Measurements from ENCODE around the gene SPRTN.

The SPRTN gene

GRCh38 chr1:231376101-231376500 lies 38.0 kb downstream of the SPRTN start:
- Histone ChIP-seq H3K9me3 (ENCODE audit: control insufficient read depth, insufficient read depth, low read length) (no peaks in the 10 kb centered on the region), H3K36me3 (ENCODE audit: control insufficient read depth, insufficient read depth, low read length) (no peaks in the 10 kb centered on the region), H3K27ac (ENCODE audit: low read length) (no peak overlapping the region), H3K4me1 (ENCODE audit: control insufficient read depth, insufficient read depth, low read length) (peaks cover 2% of the 10 kb centered on the region; the same call in 1 of the 2 replicates), H3K27me3 (ENCODE audit: control insufficient read depth, insufficient read depth, low read length) (no peaks in the 10 kb centered on the region), H3K4me3 (ENCODE audit: low read length) (no peak overlapping the region)
- DNase-seq (ENCODE audit: low read depth, low spot score): no peak
- WGBS (ENCODE audit: insufficient coverage, insufficient read length): no CpG with 5 or more reads among the region's 4 CpGs

GRCh38 chr1:231376875-231377549 lies 38.9 kb downstream of the SPRTN start:
- no peaks in the 10 kb centered on the region for H3K27me3 ChIP-seq (ENCODE audit: control insufficient read depth, insufficient read depth, low read length)
- no peaks in the 10 kb centered on the region for H3K9me3 ChIP-seq (ENCODE audit: control insufficient read depth, insufficient read depth, low read length)
- no peak overlapping the region for H3K27ac ChIP-seq (ENCODE audit: low read length)
- no peak overlapping the region for H3K4me3 ChIP-seq (ENCODE audit: low read length)
- peaks cover 2% of the 10 kb centered on the region; the same call in 1 of the 2 replicates for H3K4me1 ChIP-seq (ENCODE audit: control insufficient read depth, insufficient read depth, low read length)
- no peaks in the 10 kb centered on the region for H3K36me3 ChIP-seq (ENCODE audit: control insufficient read depth, insufficient read depth, low read length)
- WGBS (ENCODE audit: insufficient coverage, insufficient read length): no CpG with 5 or more reads among the region's 5 CpGs
- DNase-seq (ENCODE audit: low read depth, low spot score): no peak

GRCh38 chr1:231381729-231382128 lies 43.6 kb downstream of the SPRTN start:
- Histone ChIP-seq H3K27ac (ENCODE audit: low read length) (no peak overlapping the region), H3K4me1 (ENCODE audit: control insufficient read depth, insufficient read depth, low read length) (peaks cover 2% of the 10 kb centered on the region; the same call in 1 of the 2 replicates), H3K36me3 (ENCODE audit: control insufficient read depth, insufficient read depth, low read length) (no peaks in the 10 kb centered on the region), H3K4me3 (ENCODE audit: low read length) (no peak overlapping the region), H3K27me3 (ENCODE audit: control insufficient read depth, insufficient read depth, low read length) (no peaks in the 10 kb centered on the region), H3K9me3 (ENCODE audit: control insufficient read depth, insufficient read depth, low read length) (no peaks in the 10 kb centered on the region)
- WGBS (ENCODE audit: insufficient coverage, insufficient read length): no CpG with 5 or more reads among the region's 2 CpGs
- no peak for DNase-seq (ENCODE audit: low read depth, low spot score)

GRCh38 chr1:231382426-231382825 lies 44.3 kb downstream of the SPRTN start:
- Histone ChIP-seq H3K9me3 (ENCODE audit: control insufficient read depth, insufficient read depth, low read length) (no peaks in the 10 kb centered on the region), H3K27ac (ENCODE audit: low read length) (no peak overlapping the region), H3K27me3 (ENCODE audit: control insufficient read depth, insufficient read depth, low read length) (no peaks in the 10 kb centered on the region), H3K4me1 (ENCODE audit: control insufficient read depth, insufficient read depth, low read length) (no peaks in the 10 kb centered on the region), H3K36me3 (ENCODE audit: control insufficient read depth, insufficient read depth, low read length) (no peaks in the 10 kb centered on the region), H3K4me3 (ENCODE audit: low read length) (no peak overlapping the region)
- no peak for DNase-seq (ENCODE audit: low read depth, low spot score)
- WGBS (ENCODE audit: insufficient coverage, insufficient read length): no CpG with 5 or more reads among the region's 3 CpGs

- Histone ChIP-seq H3K27me3 (ENCODE audit: control insufficient read depth, insufficient read depth, low read length) (no peaks in the 10 kb centered on the region), H3K4me3 (ENCODE audit: low read length) (no peak overlapping the region), H3K4me1 (ENCODE audit: control insufficient read depth, insufficient read depth, low read length) (no peaks in the 10 kb centered on the region), H3K27ac (ENCODE audit: low read length) (no peak overlapping the region), H3K36me3 (ENCODE audit: control insufficient read depth, insufficient read depth, low read length) (no peaks in the 10 kb centered on the region), H3K9me3 (ENCODE audit: control insufficient read depth, insufficient read depth, low read length) (no peaks in the 10 kb centered on the region)
- no peak for DNase-seq (ENCODE audit: low read depth, low spot score)
- WGBS (ENCODE audit: insufficient coverage, insufficient read length): no CpG with 5 or more reads among the region's 5 CpGs
Observed at GRCh38 chr1:231383159-231383860, 45.2 kb downstream of the SPRTN start.

GRCh38 chr1:231384696-231385415 lies 46.8 kb downstream of the SPRTN start:
- WGBS (ENCODE audit: insufficient coverage, insufficient read length): no CpG with 5 or more reads among the region's 6 CpGs
- H3K36me3 ChIP-seq (ENCODE audit: control insufficient read depth, insufficient read depth, low read length): no peaks in the 10 kb centered on the region

GRCh38 chr1:231385416-231385748 lies 47.3 kb downstream of the SPRTN start:
- no peak overlapping the region for H3K27ac ChIP-seq (ENCODE audit: low read length)
- no peaks in the 10 kb centered on the region for H3K36me3 ChIP-seq (ENCODE audit: control insufficient read depth, insufficient read depth, low read length)
- H3K4me1 ChIP-seq (ENCODE audit: control insufficient read depth, insufficient read depth, low read length): no peaks in the 10 kb centered on the region
- no CpG with 5 or more reads among the region's 2 CpGs for WGBS (ENCODE audit: insufficient coverage, insufficient read length)
- no peak for DNase-seq (ENCODE audit: low read depth, low spot score)
- no peaks in the 10 kb centered on the region for H3K9me3 ChIP-seq (ENCODE audit: control insufficient read depth, insufficient read depth, low read length)
- H3K27me3 ChIP-seq (ENCODE audit: control insufficient read depth, insufficient read depth, low read length): no peaks in the 10 kb centered on the region
- H3K4me3 ChIP-seq (ENCODE audit: low read length): no peak overlapping the region

More at GRCh38 chr1:231384696-231385415, 46.8 kb downstream of the SPRTN start:
- H3K9me3 ChIP-seq (ENCODE audit: control insufficient read depth, insufficient read depth, low read length): no peaks in the 10 kb centered on the region
- no peaks in the 10 kb centered on the region for H3K4me1 ChIP-seq (ENCODE audit: control insufficient read depth, insufficient read depth, low read length)
- no peaks in the 10 kb centered on the region for H3K27me3 ChIP-seq (ENCODE audit: control insufficient read depth, insufficient read depth, low read length)
- no peak for DNase-seq (ENCODE audit: low read depth, low spot score)
- H3K4me3 ChIP-seq (ENCODE audit: low read length): no peak overlapping the region
- no peak overlapping the region for H3K27ac ChIP-seq (ENCODE audit: low read length)

GRCh38 chr1:231386466-231386865 lies 48.4 kb downstream of the SPRTN start:
- no peak for DNase-seq (ENCODE audit: low read depth, low spot score)
- H3K9me3 ChIP-seq (ENCODE audit: control insufficient read depth, insufficient read depth, low read length): no peaks in the 10 kb centered on the region
- H3K36me3 ChIP-seq (ENCODE audit: control insufficient read depth, insufficient read depth, low read length): no peaks in the 10 kb centered on the region
- no peak overlapping the region for H3K4me3 ChIP-seq (ENCODE audit: low read length)
- no peak overlapping the region for H3K27ac ChIP-seq (ENCODE audit: low read length)
- H3K27me3 ChIP-seq (ENCODE audit: control insufficient read depth, insufficient read depth, low read length): no peaks in the 10 kb centered on the region
- no peaks in the 10 kb centered on the region for H3K4me1 ChIP-seq (ENCODE audit: control insufficient read depth, insufficient read depth, low read length)

- Histone ChIP-seq H3K36me3 (ENCODE audit: control insufficient read depth, insufficient read depth, low read length) (no peaks in the 10 kb centered on the region), H3K9me3 (ENCODE audit: control insufficient read depth, insufficient read depth, low read length) (no peaks in the 10 kb centered on the region), H3K27me3 (ENCODE audit: control insufficient read depth, insufficient read depth, low read length) (no peaks in the 10 kb centered on the region), H3K27ac (ENCODE audit: low read length) (no peak overlapping the region), H3K4me1 (ENCODE audit: control insufficient read depth, insufficient read depth, low read length) (no peaks in the 10 kb centered on the region), H3K4me3 (ENCODE audit: low read length) (no peak overlapping the region)
- DNase-seq (ENCODE audit: low read depth, low spot score): no peak
- no CpG with 5 or more reads among the region's 5 CpGs for WGBS (ENCODE audit: insufficient coverage, insufficient read length)
Observed at GRCh38 chr1:231387770-231388669, 49.9 kb downstream of the SPRTN start.

GRCh38 chr1:231390071-231390470 lies 52.0 kb downstream of the SPRTN start:
- Histone ChIP-seq H3K4me1 (ENCODE audit: control insufficient read depth, insufficient read depth, low read length) (no peaks in the 10 kb centered on the region), H3K36me3 (ENCODE audit: control insufficient read depth, insufficient read depth, low read length) (no peaks in the 10 kb centered on the region), H3K4me3 (ENCODE audit: low read length) (no peak overlapping the region), H3K27me3 (ENCODE audit: control insufficient read depth, insufficient read depth, low read length) (no peaks in the 10 kb centered on the region), H3K9me3 (ENCODE audit: control insufficient read depth, insufficient read depth, low read length) (no peaks in the 10 kb centered on the region), H3K27ac (ENCODE audit: low read length) (no peak overlapping the region)
- WGBS (ENCODE audit: insufficient coverage, insufficient read length): no CpG with 5 or more reads among the region's 2 CpGs
- DNase-seq (ENCODE audit: low read depth, low spot score): no peak
